Medulla oblongata (tissue), 1 donor: Measurements from ENCODE around the gene CBL.
A peak's percentile ranks its signal among the peaks of the same experiment; 100 is the strongest.

ENCODE experiments used
- DNase-seq: peaks from one replicate; pipeline ENCODE4 v3.0.0-alpha.2; 2015; ENCODE audit errors: extremely low spot score

CBL gene

GRCh38 chr11:119345685-119346084 lies 139.5 kb downstream of the CBL start:
- DNase-seq, result no peak

- no peak for DNase-seq
Observed at GRCh38 chr11:119346605-119347004, 140.5 kb downstream of the CBL start, which contains the start of gene MFRP. Gene MFRP, minus strand, starts transcription at chr11:119346705. Its CDS starts 192 bp downstream, at chr11:119346513.

- DNase-seq, result no peak
Observed at GRCh38 chr11:119347242-119347641, 141.1 kb downstream of the CBL start.

GRCh38 chr11:119347940-119348605 lies 141.9 kb downstream of the CBL start:
- no peak for DNase-seq

- DNase-seq, result no peak
Observed at GRCh38 chr11:119350302-119350701, 144.2 kb downstream of the CBL start.

- DNase-seq, result no peak
Observed at GRCh38 chr11:119351232-119351631, 145.1 kb downstream of the CBL start.

- DNase-seq, result peak; percentile 81
Observed at GRCh38 chr11:119352857-119353260, 146.7 kb downstream of the CBL start.

GRCh38 chr11:119355091-119355843 lies 149.1 kb downstream of the CBL start:
- DNase-seq, result no peak

- DNase-seq, result no peak
Observed at GRCh38 chr11:119356349-119357031, 150.4 kb downstream of the CBL start.

- no peak for DNase-seq
Observed at GRCh38 chr11:119357074-119357473, 150.9 kb downstream of the CBL start.
